Muscle layer of duodenum (tissue), 2 donors: ENCODE data around the gene AHI1.

Source experiments
- H3K27ac ChIP-seq: one replicate; pipeline ENCODE4 v1.7.0; 2013; ENCODE audit warnings: mild to moderate bottlenecking, low read length
- H3K27me3 ChIP-seq: one replicate; pipeline ENCODE4 v1.7.0; 2013; ENCODE audit warnings: low read depth, mild to moderate bottlenecking, control low read depth, low read length
- H3K36me3 ChIP-seq, 2 donors: one replicate each; pipeline ENCODE4 v1.7.0; 2013; ENCODE audit warnings: low read length in 2 of 2, control low read depth in 1 of 2, mild to moderate bottlenecking in 1 of 2; ENCODE audit not compliant: insufficient read depth in 2 of 2, control insufficient read depth in 1 of 2
- H3K4me1 ChIP-seq, 2 donors: one replicate each; pipeline ENCODE4 v1.7.0; 2013; ENCODE audit warnings: low read length in 2 of 2, mild to moderate bottlenecking in 2 of 2, control low read depth in 1 of 2, moderate library complexity in 1 of 2; ENCODE audit not compliant: insufficient read depth in 2 of 2, control insufficient read depth in 1 of 2
- H3K4me3 ChIP-seq, 2 donors: one replicate each; pipeline ENCODE4 v1.7.0; 2013; ENCODE audit warnings: low read length in 2 of 2, low read depth in 1 of 2, mild to moderate bottlenecking in 1 of 2
- H3K9me3 ChIP-seq, 2 donors: one replicate each; pipeline ENCODE4 v1.7.0; 2013; ENCODE audit warnings: low read length in 2 of 2, control low read depth in 1 of 2, mild to moderate bottlenecking in 1 of 2; ENCODE audit not compliant: control insufficient read depth in 1 of 2
- donor health status: healthy.

The AHI1 gene

DNA sequence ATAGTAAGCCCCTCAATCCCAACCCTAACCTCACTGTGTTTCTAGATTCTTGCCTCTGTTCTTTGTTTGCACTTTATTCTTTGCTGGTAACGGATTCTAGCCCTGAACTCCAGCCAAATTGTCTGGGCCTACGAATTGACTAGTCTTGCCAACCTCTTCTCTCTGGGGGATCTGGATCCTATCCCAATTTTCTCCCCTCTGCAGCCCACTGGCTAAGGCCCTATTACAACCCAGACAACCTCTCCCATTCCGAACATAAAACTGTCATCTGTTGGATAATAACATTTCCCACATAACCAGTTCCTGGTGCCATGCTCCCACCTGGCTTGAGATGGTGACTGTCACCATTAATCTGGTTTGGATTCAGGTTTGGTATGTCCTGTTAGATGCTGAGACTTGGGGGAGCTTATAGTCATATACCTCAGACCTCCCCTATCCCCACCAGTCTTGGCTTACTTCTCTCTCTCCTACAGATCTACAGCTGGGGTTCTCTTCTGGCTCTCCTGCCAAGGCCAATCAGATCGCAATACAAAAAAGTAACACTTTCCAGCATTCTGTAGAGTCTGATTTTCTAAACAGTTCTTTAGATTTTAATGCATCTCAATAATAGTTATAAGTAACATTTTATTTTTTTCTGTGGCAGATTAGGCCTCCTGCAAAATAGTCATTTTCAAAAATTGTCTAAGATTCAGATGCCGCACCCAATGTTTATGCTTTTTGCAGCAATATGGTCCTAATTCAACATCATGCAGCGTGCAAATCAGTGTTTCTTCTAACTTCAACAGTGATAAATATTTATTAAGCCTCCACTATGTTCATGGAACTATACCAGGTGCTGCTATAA lies 29.8 kb upstream of the AHI1 start:
- Histone ChIP-seq H3K27me3 (no peaks in the 10 kb centered on the region), H3K9me3 (no peaks in the 10 kb centered on the region), H3K27ac (no peak overlapping the region), H3K4me3 (no peak overlapping the region), H3K4me1 (no peaks in the 10 kb centered on the region), H3K36me3 (no peaks in the 10 kb centered on the region)

DNA sequence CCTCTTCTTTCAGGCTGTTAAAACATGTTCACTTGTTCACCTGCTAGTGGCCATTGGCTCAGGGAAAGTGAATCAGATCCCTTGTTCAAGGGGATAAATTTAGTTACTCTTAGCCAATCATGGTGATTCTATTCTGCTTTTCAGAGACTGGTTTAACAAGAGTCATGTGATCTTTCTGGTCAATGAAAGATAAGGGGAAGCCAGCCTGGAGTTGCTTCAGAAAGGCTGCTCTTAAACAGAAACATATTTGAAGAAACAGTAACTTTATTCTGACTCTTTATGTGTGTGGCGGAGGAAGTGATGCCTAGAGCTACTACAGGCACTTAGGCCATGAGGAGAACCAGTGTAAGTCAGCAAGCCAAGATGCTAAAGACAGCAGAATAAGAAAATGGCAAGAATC lies 28.1 kb upstream of the AHI1 start:
- no peak overlapping the region for H3K4me3 ChIP-seq
- no peaks in the 10 kb centered on the region for H3K27me3 ChIP-seq

DNA sequence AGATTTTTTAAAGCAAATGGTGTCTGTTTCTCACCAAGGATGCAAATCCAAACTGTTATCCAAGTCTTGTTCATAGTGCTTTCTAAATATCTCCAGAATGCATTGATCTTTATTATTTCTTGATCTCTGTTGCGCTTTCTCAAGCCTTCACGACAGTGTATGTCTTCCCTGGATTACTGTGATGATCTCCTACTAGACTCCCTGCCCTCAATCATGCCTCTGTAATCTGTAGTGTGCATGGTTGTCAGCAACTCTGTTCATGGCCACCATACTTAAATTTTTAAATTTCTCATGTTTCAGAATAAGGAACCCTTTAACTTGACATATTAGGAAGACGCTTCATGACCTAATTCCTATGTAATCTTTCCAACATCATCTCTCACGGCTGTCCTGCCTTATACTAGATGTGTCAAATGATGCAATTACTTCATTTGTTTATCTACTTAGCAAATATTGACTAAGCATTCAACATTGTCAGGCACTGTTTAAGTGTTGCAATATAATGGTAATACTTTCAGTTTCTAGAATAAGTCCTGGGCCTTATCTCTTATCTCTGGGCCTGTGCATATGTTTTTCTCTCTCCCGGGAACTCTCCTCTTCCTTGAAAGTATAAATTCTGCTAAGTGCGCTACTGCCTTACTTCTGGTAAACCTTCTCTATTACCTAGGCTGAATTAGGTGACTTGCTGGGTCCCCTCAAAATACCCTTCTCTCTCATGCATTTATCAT lies 25.6 kb upstream of the AHI1 start:
- H3K4me3 ChIP-seq, result no peak overlapping the region
- no peaks in the 10 kb centered on the region for H3K4me1 ChIP-seq
- no peaks in the 10 kb centered on the region for H3K9me3 ChIP-seq
- H3K27ac ChIP-seq, result no peak overlapping the region
- no peaks in the 10 kb centered on the region for H3K36me3 ChIP-seq
- no peaks in the 10 kb centered on the region for H3K27me3 ChIP-seq

More for the DNA sequence above, 28.1 kb upstream of the AHI1 start:
- H3K36me3 ChIP-seq, result no peaks in the 10 kb centered on the region
- H3K4me1 ChIP-seq, result no peaks in the 10 kb centered on the region
- no peak overlapping the region for H3K27ac ChIP-seq
- H3K9me3 ChIP-seq, result no peaks in the 10 kb centered on the region

- Histone ChIP-seq H3K9me3 (peaks cover 0 to 3% of the 10 kb centered on the region in 2 donors), H3K4me1 (no peaks in the 10 kb centered on the region), H3K36me3 (no peaks in the 10 kb centered on the region), H3K27ac (no peak overlapping the region), H3K27me3 (no peaks in the 10 kb centered on the region), H3K4me3 (no peak overlapping the region)
Measured at GRCh38 chr6:135521431-135521830, 23.9 kb upstream of the AHI1 start.

DNA sequence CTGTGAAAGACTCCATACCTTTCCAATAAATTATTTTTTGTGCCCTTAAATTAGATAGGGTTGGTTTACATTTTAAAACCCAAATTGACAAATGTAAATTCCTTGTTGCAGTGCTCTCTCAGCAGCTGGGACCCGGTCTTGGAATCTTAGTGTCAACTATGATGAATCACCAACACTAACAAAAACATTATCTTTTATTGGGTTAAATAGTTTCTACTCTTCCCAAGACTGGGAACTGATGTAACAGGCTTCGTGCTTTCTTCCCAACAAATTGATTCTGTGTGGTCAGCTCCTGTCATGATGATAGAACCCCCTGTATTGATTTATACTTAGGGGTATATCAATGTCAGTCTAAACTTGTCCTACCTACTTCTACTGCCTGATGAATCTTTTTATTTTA lies 23.2 kb upstream of the AHI1 start:
- H3K27me3 ChIP-seq, result no peaks in the 10 kb centered on the region
- H3K27ac ChIP-seq, result no peak overlapping the region
- no peaks in the 10 kb centered on the region for H3K4me1 ChIP-seq
- no peaks in the 10 kb centered on the region for H3K36me3 ChIP-seq
- peaks cover 0 to 3% of the 10 kb centered on the region in 2 donors for H3K9me3 ChIP-seq
- H3K4me3 ChIP-seq, result no peak overlapping the region

GRCh38 chr6:135519348-135519747 lies 21.8 kb upstream of the AHI1 start:
- no peaks in the 10 kb centered on the region for H3K27me3 ChIP-seq
- no peak overlapping the region for H3K4me3 ChIP-seq
- H3K4me1 ChIP-seq, result no peaks in the 10 kb centered on the region
- no peak overlapping the region for H3K27ac ChIP-seq
- no peaks in the 10 kb centered on the region for H3K36me3 ChIP-seq
- peaks cover 0 to 3% of the 10 kb centered on the region in 2 donors for H3K9me3 ChIP-seq

- no peaks in the 10 kb centered on the region for H3K4me1 ChIP-seq
- H3K9me3 ChIP-seq, result peaks cover 0 to 3% of the 10 kb centered on the region in 2 donors
- H3K27ac ChIP-seq, result no peak overlapping the region
- no peaks in the 10 kb centered on the region for H3K36me3 ChIP-seq
- no peaks in the 10 kb centered on the region for H3K27me3 ChIP-seq
- H3K4me3 ChIP-seq, result no peak overlapping the region
Measured at GRCh38 chr6:135517527-135517926, 20.0 kb upstream of the AHI1 start.

- H3K4me1 ChIP-seq, result no peaks in the 10 kb centered on the region
- H3K27me3 ChIP-seq, result no peaks in the 10 kb centered on the region
- no peak overlapping the region for H3K4me3 ChIP-seq
- H3K27ac ChIP-seq, result no peak overlapping the region
- H3K36me3 ChIP-seq, result no peaks in the 10 kb centered on the region
- H3K9me3 ChIP-seq, result peaks cover 0 to 3% of the 10 kb centered on the region in 2 donors
Measured at GRCh38 chr6:135514706-135515105, 17.2 kb upstream of the AHI1 start.

DNA sequence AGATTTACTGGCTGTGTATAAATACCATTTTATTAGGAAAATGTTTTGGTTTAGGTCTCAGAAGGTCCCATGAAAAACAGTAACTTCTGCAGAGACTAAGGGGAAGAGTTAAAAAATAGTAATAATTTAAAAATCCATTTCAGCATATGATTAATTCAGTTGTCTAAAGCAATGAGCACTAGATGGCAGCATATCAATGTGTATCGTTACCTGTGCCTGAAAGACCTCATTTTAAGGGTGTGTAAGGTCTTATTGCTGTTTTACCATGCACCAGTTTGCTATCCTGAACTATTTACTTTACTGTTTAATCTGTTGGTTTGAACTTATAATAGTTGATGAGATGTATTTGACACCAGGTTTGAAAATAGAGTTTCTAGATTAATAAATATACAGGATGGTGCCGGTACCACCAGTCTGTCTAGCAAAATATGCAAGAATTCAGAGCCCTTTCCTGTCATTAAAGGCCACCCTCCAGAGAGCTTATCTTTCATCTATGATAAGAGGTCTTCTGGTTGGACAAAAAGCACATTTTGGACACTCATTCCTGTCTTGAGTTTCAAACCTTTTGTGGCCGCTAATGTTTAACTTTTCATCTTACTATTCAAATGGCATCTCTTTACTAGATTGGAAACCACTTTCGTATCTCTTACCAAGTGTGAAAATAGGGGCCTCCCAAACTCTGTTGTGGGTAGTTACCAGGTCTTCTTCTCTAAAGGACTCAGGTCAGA lies 8.9 kb upstream of the AHI1 start:
- no peaks in the 10 kb centered on the region for H3K4me1 ChIP-seq
- no peak overlapping the region for H3K4me3 ChIP-seq
- H3K27ac ChIP-seq, result no peak overlapping the region
- no peaks in the 10 kb centered on the region for H3K9me3 ChIP-seq
- no peaks in the 10 kb centered on the region for H3K36me3 ChIP-seq
- no peaks in the 10 kb centered on the region for H3K27me3 ChIP-seq

- Histone ChIP-seq H3K4me1 (no peaks in the 10 kb centered on the region), H3K4me3 (no peak overlapping the region), H3K27me3 (no peaks in the 10 kb centered on the region), H3K27ac (no peak overlapping the region), H3K36me3 (no peaks in the 10 kb centered on the region), H3K9me3 (no peaks in the 10 kb centered on the region)
Measured at GRCh38 chr6:135505648-135506047, 8.1 kb upstream of the AHI1 start.

GRCh38 chr6:135505222-135505621 lies 7.7 kb upstream of the AHI1 start:
- H3K27me3 ChIP-seq, result no peaks in the 10 kb centered on the region
- no peaks in the 10 kb centered on the region for H3K36me3 ChIP-seq
- H3K4me1 ChIP-seq, result no peaks in the 10 kb centered on the region
- H3K4me3 ChIP-seq, result no peak overlapping the region
- no peak overlapping the region for H3K27ac ChIP-seq
- no peaks in the 10 kb centered on the region for H3K9me3 ChIP-seq
